PC-3 (cell line): ENCODE results near the gene ZNF878.
"Not testable (repeated sequence)": the region's sequence is repeated elsewhere in the genome, so short reads cannot be mapped to it uniquely, and the experiment has no call there.

Source experiments
- EZH2 ChIP-seq: fragments of 300-600 bp; sonication (generic); IDR thresholded peaks from one replicate; pipeline ENCODE4 v1.6.1; 2017; ENCODE audit warnings: antibody characterized with exemption, mild to moderate bottlenecking, low read length; ENCODE audit not compliant: unreplicated experiment
- TF ChIP-seq, protein P1 (sequence below): fragments of 300-600 bp; sonication (generic); conservative IDR thresholded peaks from 2 replicates; pipeline ENCODE4 v1.5.1; 2017; ENCODE audit warnings: antibody characterized with exemption, low read depth, mild to moderate bottlenecking, low read length

DNA sequence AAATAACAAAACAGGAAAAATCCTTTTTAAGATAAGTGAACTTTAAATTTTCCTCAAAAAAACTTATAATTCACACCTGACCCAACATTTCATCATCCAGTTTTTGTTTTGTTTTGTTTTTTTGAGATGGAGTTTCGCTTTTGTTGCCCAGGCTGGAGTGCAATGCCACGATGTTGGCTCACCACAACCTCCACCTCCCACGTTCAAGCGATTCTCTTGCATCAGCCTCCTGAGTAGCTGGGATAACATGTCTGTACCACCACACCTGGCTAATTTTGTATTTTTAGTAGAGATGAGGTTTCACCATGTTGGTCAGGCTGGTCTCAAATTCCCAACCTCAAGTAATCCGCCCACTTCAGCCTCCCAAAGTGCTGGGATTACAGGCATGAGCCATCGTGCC is 30.6 kb upstream of the ZNF878 start:
- not testable (repeated sequence) for TF ChIP-seq EZH2
- TF ChIP-seq, protein P1, sequence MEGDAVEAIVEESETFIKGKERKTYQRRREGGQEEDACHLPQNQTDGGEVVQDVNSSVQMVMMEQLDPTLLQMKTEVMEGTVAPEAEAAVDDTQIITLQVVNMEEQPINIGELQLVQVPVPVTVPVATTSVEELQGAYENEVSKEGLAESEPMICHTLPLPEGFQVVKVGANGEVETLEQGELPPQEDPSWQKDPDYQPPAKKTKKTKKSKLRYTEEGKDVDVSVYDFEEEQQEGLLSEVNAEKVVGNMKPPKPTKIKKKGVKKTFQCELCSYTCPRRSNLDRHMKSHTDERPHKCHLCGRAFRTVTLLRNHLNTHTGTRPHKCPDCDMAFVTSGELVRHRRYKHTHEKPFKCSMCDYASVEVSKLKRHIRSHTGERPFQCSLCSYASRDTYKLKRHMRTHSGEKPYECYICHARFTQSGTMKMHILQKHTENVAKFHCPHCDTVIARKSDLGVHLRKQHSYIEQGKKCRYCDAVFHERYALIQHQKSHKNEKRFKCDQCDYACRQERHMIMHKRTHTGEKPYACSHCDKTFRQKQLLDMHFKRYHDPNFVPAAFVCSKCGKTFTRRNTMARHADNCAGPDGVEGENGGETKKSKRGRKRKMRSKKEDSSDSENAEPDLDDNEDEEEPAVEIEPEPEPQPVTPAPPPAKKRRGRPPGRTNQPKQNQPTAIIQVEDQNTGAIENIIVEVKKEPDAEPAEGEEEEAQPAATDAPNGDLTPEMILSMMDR: not testable (repeated sequence)
